ENCODE measurements around the gene NANP.

- TF ChIP-seq POLR2A (IDR thresholded peaks at IDR 0.05): no peak
- TF ChIP-seq, protein P1, sequence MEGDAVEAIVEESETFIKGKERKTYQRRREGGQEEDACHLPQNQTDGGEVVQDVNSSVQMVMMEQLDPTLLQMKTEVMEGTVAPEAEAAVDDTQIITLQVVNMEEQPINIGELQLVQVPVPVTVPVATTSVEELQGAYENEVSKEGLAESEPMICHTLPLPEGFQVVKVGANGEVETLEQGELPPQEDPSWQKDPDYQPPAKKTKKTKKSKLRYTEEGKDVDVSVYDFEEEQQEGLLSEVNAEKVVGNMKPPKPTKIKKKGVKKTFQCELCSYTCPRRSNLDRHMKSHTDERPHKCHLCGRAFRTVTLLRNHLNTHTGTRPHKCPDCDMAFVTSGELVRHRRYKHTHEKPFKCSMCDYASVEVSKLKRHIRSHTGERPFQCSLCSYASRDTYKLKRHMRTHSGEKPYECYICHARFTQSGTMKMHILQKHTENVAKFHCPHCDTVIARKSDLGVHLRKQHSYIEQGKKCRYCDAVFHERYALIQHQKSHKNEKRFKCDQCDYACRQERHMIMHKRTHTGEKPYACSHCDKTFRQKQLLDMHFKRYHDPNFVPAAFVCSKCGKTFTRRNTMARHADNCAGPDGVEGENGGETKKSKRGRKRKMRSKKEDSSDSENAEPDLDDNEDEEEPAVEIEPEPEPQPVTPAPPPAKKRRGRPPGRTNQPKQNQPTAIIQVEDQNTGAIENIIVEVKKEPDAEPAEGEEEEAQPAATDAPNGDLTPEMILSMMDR (IDR thresholded peaks at IDR 0.05): no peak
Measured at GRCh38 chr20:25604611-25605010, 19.2 kb downstream of the NANP start.

Data from thyroid gland (tissue), 4 donors.